ENCODE measurements around the gene ZNRD2. TPM values are rescaled to one million over a fixed set of nuclear protein-coding genes. Genes with fewer than 3 reads are reported as not detected.

Gene ZNRD2
- total RNA-seq, 1 experiment from 2014 or later = 66.8 TPM

DNA sequence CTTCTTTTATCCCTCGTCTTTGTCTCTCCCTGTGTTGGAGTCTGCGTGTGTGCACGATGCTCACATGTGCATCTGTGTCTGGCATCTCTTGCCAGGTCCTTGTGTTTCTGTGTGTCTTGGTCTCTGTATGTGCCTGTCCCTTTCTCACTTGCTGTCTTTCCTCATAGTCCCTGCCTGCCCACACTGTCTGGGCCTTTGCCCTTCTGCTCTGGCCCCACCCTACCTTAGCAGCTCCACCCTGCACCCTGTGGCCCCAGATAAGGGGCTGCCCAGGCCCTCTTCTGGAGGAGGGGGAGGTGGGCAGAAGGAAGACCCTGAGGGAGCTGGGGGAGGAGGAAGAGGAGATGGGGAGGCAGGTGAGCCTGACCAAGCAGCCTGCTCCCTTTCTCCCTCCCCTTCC lies 8.4 kb downstream of the ZNRD2 start:
- Histone ChIP-seq H3K9ac (ENCODE audit: low read length) (no peak overlapping the region), H3K9me2 (ENCODE audit: insufficient read depth) (no peaks in the 10 kb centered on the region), H3K79me2 (ENCODE audit: insufficient read depth, low read length) (peaks cover 19% of the 10 kb centered on the region; the same call in 1 of the 2 replicates), H3K4me3 (replicated peaks in 1 of 2; ENCODE audit: low read depth in 1 of 2, low read length in 2 of 2) (no peak overlapping the region), H4K20me1 (ENCODE audit: insufficient read depth) (no peaks in the 10 kb centered on the region), H3K27ac (ENCODE audit: low read depth, low read length) (no peak overlapping the region), H3K36me3 (ENCODE audit: control insufficient read depth in 1 of 2, insufficient read depth in 2 of 2, low read length in 2 of 2) (peaks cover 2 to 4% of the 10 kb centered on the region in 2 experiments; a peak in 2 of 4 replicates), H3K9me3 (ENCODE audit: control insufficient read depth in 1 of 2, insufficient read depth in 1 of 2, low read depth in 1 of 2, low read length in 2 of 2) (no peaks in the 10 kb centered on the region), H2AFZ (ENCODE audit: low read depth, low read length, poor library complexity, severe bottlenecking) (no peak overlapping the region), H3K4me1 (ENCODE audit: control insufficient read depth in 1 of 2, insufficient read depth in 2 of 2, low read length in 2 of 2) (peaks cover 29 to 39% of the 10 kb centered on the region in 2 experiments), H3K4me2 (ENCODE audit: low read length) (no peak overlapping the region), H3K27me3 (ENCODE audit: insufficient read depth, low read length) (no peaks in the 10 kb centered on the region)
- RAD21 ChIA-PET (ENCODE audit: low non-redundant PET in 1 of 2, low total read pairs in 2 of 2, uncharacterized antibody in 2 of 2, unreplicated experiment in 2 of 2) = no interaction called here
- POLR2A ChIA-PET = no interaction called here
- ATAC-seq (no peak), DNase-seq (ENCODE audit: low read depth, low spot score) (no peak)
- TF ChIP-seq POLR2AphosphoS5 (IDR thresholded peaks at IDR 0.05; ENCODE audit: low read depth, low read length) (no peak), EGR1 (IDR thresholded peaks at IDR 0.05; ENCODE audit: low read depth) (no peak), SIN3A (IDR thresholded peaks at IDR 0.05; ENCODE audit: low read depth) (no peak), ZNF274 (IDR thresholded peaks at IDR 0.05; ENCODE audit: low read depth, low read length) (no peak), MAX (IDR thresholded peaks at IDR 0.05) (no peak), CEBPB (IDR thresholded peaks at IDR 0.05; ENCODE audit: low read depth) (no peak), POLR2A (IDR thresholded peaks at IDR 0.05; ENCODE audit: borderline replicate concordance, extremely low read depth, insufficient read depth, insufficient read length) (no peak), RAD21 (IDR thresholded peaks at IDR 0.05; ENCODE audit: low read depth) (no peak), REST (IDR thresholded peaks at IDR 0.05; ENCODE audit: low read depth) (no peak), SRF (IDR thresholded peaks at IDR 0.05; ENCODE audit: low read depth) (no peak), TCF7L2 (IDR thresholded peaks at IDR 0.05; ENCODE audit: borderline replicate concordance, extremely low read depth, insufficient read depth, insufficient read length) (no peak), CTCF (IDR thresholded peaks at IDR 0.05 in 2 of 3, conservative IDR thresholded peaks at IDR 0.05 in 1 of 3; ENCODE audit: borderline replicate concordance in 1 of 3, insufficient read depth in 1 of 3, low read depth in 2 of 3, low read length in 2 of 3) (no peak), JUND (IDR thresholded peaks at IDR 0.05) (no peak), FOSL1 (IDR thresholded peaks at IDR 0.05; ENCODE audit: low read depth) (no peak), ELF1 (IDR thresholded peaks at IDR 0.05; ENCODE audit: borderline replicate concordance, low read depth) (no peak), ZFX (IDR thresholded peaks at IDR 0.05) (no peak), EZH2phosphoT487 (IDR thresholded peaks at IDR 0.05; ENCODE audit: borderline replicate concordance) (no peak), EZH2 (IDR thresholded peaks at IDR 0.05) (no peak), ATF3 (IDR thresholded peaks at IDR 0.05) (no peak)
- intact Hi-C loops (cut with micrococcal nuclease) = no loop called here
- CTCF ChIA-PET = no interaction called here
- BruUV-seq (replicated peaks) = no TSS peak
